HCT116 (cell line): ENCODE results near the gene C2orf92. TPM values are rescaled to one million over a fixed set of nuclear protein-coding genes. Genes with fewer than 3 reads are reported as not detected.

Experiments used
- ATAC-seq: fragments of 200-7000 bp; cut with Tn5 transposase; 2 replicates; pipeline ENCODE4 v1.9.1; 2020; ENCODE audit warnings: mild to moderate bottlenecking, moderate library complexity
- BruUV-seq: library from RNA; stranded (reverse); fragments of 400-500 nt; replicated peaks from 2 replicates; lab custom pipeline; 2021; lab: Mats Ljungman, UMichigan
- CTCF ChIA-PET: fragments of 300-600 bp; sonication (Branson Sonifier 250); formaldehyde crosslinking; loops from one replicate; lab custom pipeline; 2021; ENCODE audit warnings: antibody characterized with exemption; lab: Charles Lee
- POLR2A ChIA-PET: fragments of 300-600, 350-600 bp; sonication (Branson Sonifier 250); formaldehyde crosslinking; loops from one replicate; lab custom pipeline; 2021; ENCODE audit warnings: antibody characterized with exemption; lab: Charles Lee
- RAD21 ChIA-PET, 2 experiments: fragments of 300-600 bp; sonication (Branson Sonifier 250); formaldehyde crosslinking; loops; one replicate each; lab custom pipeline; 2023; ENCODE audit warnings: low total read pairs in 2 of 2; ENCODE audit not compliant: uncharacterized antibody in 2 of 2, unreplicated experiment in 2 of 2, low non-redundant PET in 1 of 2; lab: Charles Lee
- DNase-seq: peaks from one replicate; pipeline ENCODE4 v3.0.0-alpha.2; 2010; ENCODE audit warnings: low read depth, low spot score
- H2AFZ ChIP-seq: fragments of 200-600 bp; shearing (Covaris generic), sonication (generic); 2 replicates; pipeline ENCODE4 v1.6.1; 2017; ENCODE audit warnings: low read depth, mixed run types, mixed read lengths, antibody characterized with exemption, low read length; ENCODE audit not compliant: poor library complexity, severe bottlenecking
- H3K27ac ChIP-seq: 2 replicates; pipeline ENCODE4 v1.5.1; 2012; ENCODE audit warnings: low read depth, low read length
- H3K27me3 ChIP-seq: fragments of 200-600 bp; sonication (generic); 2 replicates; pipeline ENCODE4 v1.6.1; 2016; ENCODE audit warnings: mixed run types, low read length, mixed read lengths; ENCODE audit not compliant: insufficient read depth
- H3K36me3 ChIP-seq, 2 experiments: fragments of 200-500 bp in 1 of 2; fragments of 200-600 bp in 1 of 2; sonication (Bioruptor generic) in 1 of 2; sonication (generic) in 1 of 2; 2 replicates each; pipeline versions ENCODE4 v1.5.1 to v1.6.1; 2014 to 2016; ENCODE audit warnings: low read length in 2 of 2, inconsistent platforms in 1 of 2, mixed read lengths in 1 of 2, mixed run types in 1 of 2; ENCODE audit not compliant: insufficient read depth in 2 of 2, control insufficient read depth in 1 of 2
- H3K4me1 ChIP-seq, 2 experiments: fragments of 200-600 bp in 1 of 2; sonication (generic) in 1 of 2; 2 replicates each; pipeline versions ENCODE4 v1.5.1 to v1.6.1; 2012 to 2017; ENCODE audit warnings: low read length in 2 of 2, inconsistent platforms in 1 of 2, mild to moderate bottlenecking in 1 of 2, mixed read lengths in 1 of 2, mixed run types in 1 of 2, moderate library complexity in 1 of 2; ENCODE audit not compliant: insufficient read depth in 2 of 2, control insufficient read depth in 1 of 2
- H3K4me2 ChIP-seq: fragments of 200-600 bp; sonication (generic); 2 replicates; pipeline ENCODE4 v1.6.1; 2017; ENCODE audit warnings: mixed run types, low read length, mixed read lengths
- H3K4me3 ChIP-seq, 2 experiments: fragments of 200-600 bp in 1 of 2; sonication (generic) in 1 of 2; replicated peaks in 1 of 2; 2 replicates each; pipeline ENCODE4 v1.5.1; 2011 to 2016; ENCODE audit warnings: low read length in 2 of 2, control low read depth in 1 of 2, low read depth in 1 of 2, mild to moderate bottlenecking in 1 of 2, mixed read lengths in 1 of 2, mixed run types in 1 of 2
- H3K79me2 ChIP-seq: fragments of 200-600 bp; sonication (generic); 2 replicates; pipeline ENCODE4 v1.6.1; 2017; ENCODE audit warnings: mild to moderate bottlenecking, mixed run types, low read length, moderate library complexity, mixed read lengths; ENCODE audit not compliant: insufficient read depth
- H3K9ac ChIP-seq: fragments of 200-600 bp; sonication (generic); 2 replicates; pipeline ENCODE4 v1.6.1; 2016; ENCODE audit warnings: low read length, mixed read lengths
- H3K9me2 ChIP-seq: fragments of 200-600 bp; sonication (generic), shearing (Covaris generic); 2 replicates; pipeline ENCODE4 v1.6.1; 2017; ENCODE audit warnings: mixed run types, mild to moderate bottlenecking, moderate library complexity; ENCODE audit not compliant: insufficient read depth
- H3K9me3 ChIP-seq, 2 experiments: fragments of 200-500 bp in 1 of 2; fragments of 200-600 bp in 1 of 2; sonication (Bioruptor generic) in 1 of 2; sonication (generic) in 1 of 2; 2 replicates each; pipeline ENCODE4 v1.6.1; 2014 to 2017; ENCODE audit warnings: low read length in 2 of 2, mixed read lengths in 2 of 2, inconsistent platforms in 1 of 2, low read depth in 1 of 2, mild to moderate bottlenecking in 1 of 2, mixed run types in 1 of 2, moderate library complexity in 1 of 2; ENCODE audit not compliant: control insufficient read depth in 1 of 2, insufficient read depth in 1 of 2
- H4K20me1 ChIP-seq: fragments of 200-600 bp; sonication (generic), shearing (Covaris generic); 2 replicates; pipeline ENCODE4 v1.6.1; 2017; ENCODE audit warnings: mixed run types, mild to moderate bottlenecking, moderate library complexity; ENCODE audit not compliant: insufficient read depth
- CBX3 ChIP-seq: IDR thresholded peaks from 2 replicates; pipeline ENCODE4 v1.6.1; 2012; ENCODE audit warnings: low read depth
- CEBPB ChIP-seq: IDR thresholded peaks from 2 replicates; pipeline ENCODE4 v1.6.1; 2012; ENCODE audit warnings: low read depth
- EGR1 ChIP-seq: IDR thresholded peaks from 2 replicates; pipeline ENCODE4 v1.6.1; 2012; ENCODE audit warnings: low read depth
- ELF1 ChIP-seq: IDR thresholded peaks from 2 replicates; pipeline ENCODE4 v1.6.1; 2012; ENCODE audit warnings: low read depth, borderline replicate concordance
- EZH2phosphoT487 ChIP-seq: fragments of 200-600 bp; IDR thresholded peaks from 2 replicates; pipeline ENCODE4 v1.6.1; 2018; ENCODE audit warnings: antibody characterized with exemption, borderline replicate concordance
- FOSL1 ChIP-seq: IDR thresholded peaks from 2 replicates; pipeline ENCODE4 v1.6.1; 2012; ENCODE audit warnings: low read depth
- JUND ChIP-seq: IDR thresholded peaks from 2 replicates; pipeline ENCODE4 v1.6.1; 2012
- POLR2A ChIP-seq: IDR thresholded peaks from 2 replicates; pipeline ENCODE4 v1.7.0; 2011; ENCODE audit warnings: borderline replicate concordance; ENCODE audit not compliant: insufficient read depth, insufficient read length; ENCODE audit errors: extremely low read depth
- POLR2AphosphoS5 ChIP-seq: IDR thresholded peaks from 2 replicates; pipeline ENCODE4 v1.6.1; 2011; ENCODE audit warnings: mild to moderate bottlenecking, low read depth, low read length, moderate library complexity
- RAD21 ChIP-seq: IDR thresholded peaks from 2 replicates; pipeline ENCODE4 v1.6.1; 2012; ENCODE audit warnings: low read depth, mild to moderate bottlenecking
- SIN3A ChIP-seq: IDR thresholded peaks from 2 replicates; pipeline ENCODE4 v1.6.1; 2012; ENCODE audit warnings: low read depth
- TCF7L2 ChIP-seq: IDR thresholded peaks from 2 replicates; pipeline ENCODE4 v1.7.0; 2011; ENCODE audit warnings: borderline replicate concordance, inconsistent platforms; ENCODE audit not compliant: insufficient read depth, insufficient read length; ENCODE audit errors: extremely low read depth
- YY1 ChIP-seq: IDR thresholded peaks from 2 replicates; pipeline ENCODE4 v1.6.1; 2011; ENCODE audit warnings: low read length, low read depth, moderate library complexity, mild to moderate bottlenecking; ENCODE audit not compliant: insufficient replicate concordance; ENCODE audit errors: extremely low read depth
- ZFX ChIP-seq: fragments of 450-650 bp; IDR thresholded peaks from 2 replicates; pipeline ENCODE4 v1.6.1; 2017
- ZNF274 ChIP-seq: fragments of 200-500 bp; sonication (Bioruptor generic); IDR thresholded peaks from 2 replicates; pipeline ENCODE4 v1.6.1; 2014; ENCODE audit warnings: mild to moderate bottlenecking, low read depth, low read length, inconsistent platforms
- intact Hi-C: fragments of 100-400 bp; cut with micrococcal nuclease; formaldehyde crosslinking; loops from 2 replicates; pipeline ENCODE4 v1.10.0; 2022
- total RNA-seq: library from RNA; stranded (reverse); gene quantifications from one replicate; pipeline ENCODE4 v1.2.1, GENCODE V29; 2021; ENCODE audit not compliant: unreplicated experiment
- TF ChIP-seq, protein P1 (sequence below): IDR thresholded peaks from 2 replicates; pipeline ENCODE4 v1.6.1; 2012; ENCODE audit warnings: low read depth
- TF ChIP-seq, protein P2 (sequence below): IDR thresholded peaks from 2 replicates; pipeline ENCODE4 v1.6.1; 2012
- TF ChIP-seq, protein P3 (sequence below), 3 experiments: fragments of 200-600 bp in 1 of 3; sonication (generic) in 1 of 3; IDR thresholded peaks in 2 of 3; conservative IDR thresholded peaks in 1 of 3; 2 replicates each; pipeline ENCODE4 v1.5.1; 2012 to 2017; ENCODE audit warnings: low read depth in 2 of 3, low read length in 2 of 3, antibody characterized with exemption in 1 of 3, borderline replicate concordance in 1 of 3, control low read depth in 1 of 3, mild to moderate bottlenecking in 1 of 3, mixed read lengths in 1 of 3, mixed run types in 1 of 3, moderate library complexity in 1 of 3; ENCODE audit not compliant: insufficient read depth in 1 of 3
- TF ChIP-seq, protein P4 (sequence below): IDR thresholded peaks from 2 replicates; pipeline ENCODE4 v1.6.1; 2012

Gene C2orf92
- total RNA-seq, 1 experiment from 2014 or later: 3.0 TPM

DNA sequence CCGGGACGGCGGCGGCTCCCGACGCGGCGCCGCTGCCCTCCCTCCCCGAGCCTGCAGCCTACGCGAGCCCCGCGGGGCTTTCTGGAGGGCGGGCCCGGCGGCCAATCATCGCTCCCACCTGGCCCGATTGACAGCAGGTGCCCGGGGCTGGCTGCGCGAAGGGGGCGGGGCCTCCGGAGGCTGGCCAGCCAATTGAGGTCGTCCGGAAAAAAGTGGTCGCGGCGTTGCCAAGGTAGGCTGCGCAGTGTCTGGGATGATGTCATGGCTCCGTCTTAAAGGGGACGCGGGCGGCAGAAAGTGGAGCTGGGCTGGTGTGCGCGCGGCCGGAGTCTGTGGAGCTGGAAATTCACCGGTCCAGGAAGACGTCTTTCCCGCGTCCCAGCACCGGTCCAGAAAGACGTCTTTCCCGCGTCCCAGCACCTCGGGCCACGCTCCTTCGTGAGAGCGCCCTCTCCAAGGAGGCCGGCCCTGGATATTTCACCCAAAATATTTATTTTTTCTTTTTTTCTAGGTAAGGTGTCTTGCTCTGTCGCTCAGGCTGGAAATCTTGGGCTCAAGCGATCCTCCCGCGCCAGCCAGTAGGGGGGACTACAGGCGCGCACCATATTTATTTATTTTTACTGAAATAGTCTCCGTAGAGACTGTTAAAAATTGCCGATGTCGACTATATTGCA, 5.4 kb upstream of the C2orf92 start, which contains the start of gene ACTR1B:
TSS of gene ACTR1B (minus strand) at position 83 of the 674 bp plus-strand sequence. CDS start 154 bp downstream, outside the sequence.
- ChIA-PET RAD21 (interaction anchor here (0.8 to 0.9 kb wide), 2 partner anchors 18 to 34 kb away, joined by 3 read pairs; partner anchors contain the start of gene COX5B (in 1 of the 2)), POLR2A (interaction anchor here (0.6 to 1.5 kb wide), 9 partner anchors 9 to 93 kb away, joined by 3 to 22 read pairs (median 4); partner anchors contain the start of gene COX5B), CTCF (interaction anchor here (0.7 to 1.7 kb wide), 9 partner anchors 9 to 77 kb away, joined by 3 to 12 read pairs (median 7); partner anchors contain the start of gene COX5B)
- H4K20me1 ChIP-seq: no peaks in the 10 kb centered on the region
- H3K9me3 ChIP-seq: no peaks in the 10 kb centered on the region
- peak within 1 kb of the TSS; percentile 83 to 88 for H3K4me3 ChIP-seq
- intact Hi-C loops: loop anchor here (1.0 kb wide), 1 partner anchor 33 kb away; no protein-coding TSS in a partner anchor
- peak within 1 kb of the TSS; percentile 92 for H3K27ac ChIP-seq
- H3K9ac ChIP-seq: peak within 1 kb of the TSS; percentile 83
- H3K79me2 ChIP-seq: peaks cover 30% of the 10 kb centered on the region
- no TSS peak for BruUV-seq
- H3K4me1 ChIP-seq: peaks cover 6 to 20% of the 10 kb centered on the region in 2 experiments; a peak in 3 of 4 replicates
- no peaks in the 10 kb centered on the region for H3K27me3 ChIP-seq
- peak; percentile 86 for ATAC-seq
- H3K36me3 ChIP-seq: no peaks in the 10 kb centered on the region; a peak in 1 of 4 replicates
- peak within 1 kb of the TSS; percentile 81 for H2AFZ ChIP-seq
- DNase-seq: peak; percentile 96
- H3K9me2 ChIP-seq: no peaks in the 10 kb centered on the region
- H3K4me2 ChIP-seq: peak within 1 kb of the TSS; percentile 97
- TF ChIP-seq, protein P1, sequence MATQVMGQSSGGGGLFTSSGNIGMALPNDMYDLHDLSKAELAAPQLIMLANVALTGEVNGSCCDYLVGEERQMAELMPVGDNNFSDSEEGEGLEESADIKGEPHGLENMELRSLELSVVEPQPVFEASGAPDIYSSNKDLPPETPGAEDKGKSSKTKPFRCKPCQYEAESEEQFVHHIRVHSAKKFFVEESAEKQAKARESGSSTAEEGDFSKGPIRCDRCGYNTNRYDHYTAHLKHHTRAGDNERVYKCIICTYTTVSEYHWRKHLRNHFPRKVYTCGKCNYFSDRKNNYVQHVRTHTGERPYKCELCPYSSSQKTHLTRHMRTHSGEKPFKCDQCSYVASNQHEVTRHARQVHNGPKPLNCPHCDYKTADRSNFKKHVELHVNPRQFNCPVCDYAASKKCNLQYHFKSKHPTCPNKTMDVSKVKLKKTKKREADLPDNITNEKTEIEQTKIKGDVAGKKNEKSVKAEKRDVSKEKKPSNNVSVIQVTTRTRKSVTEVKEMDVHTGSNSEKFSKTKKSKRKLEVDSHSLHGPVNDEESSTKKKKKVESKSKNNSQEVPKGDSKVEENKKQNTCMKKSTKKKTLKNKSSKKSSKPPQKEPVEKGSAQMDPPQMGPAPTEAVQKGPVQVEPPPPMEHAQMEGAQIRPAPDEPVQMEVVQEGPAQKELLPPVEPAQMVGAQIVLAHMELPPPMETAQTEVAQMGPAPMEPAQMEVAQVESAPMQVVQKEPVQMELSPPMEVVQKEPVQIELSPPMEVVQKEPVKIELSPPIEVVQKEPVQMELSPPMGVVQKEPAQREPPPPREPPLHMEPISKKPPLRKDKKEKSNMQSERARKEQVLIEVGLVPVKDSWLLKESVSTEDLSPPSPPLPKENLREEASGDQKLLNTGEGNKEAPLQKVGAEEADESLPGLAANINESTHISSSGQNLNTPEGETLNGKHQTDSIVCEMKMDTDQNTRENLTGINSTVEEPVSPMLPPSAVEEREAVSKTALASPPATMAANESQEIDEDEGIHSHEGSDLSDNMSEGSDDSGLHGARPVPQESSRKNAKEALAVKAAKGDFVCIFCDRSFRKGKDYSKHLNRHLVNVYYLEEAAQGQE: no peak
- TF ChIP-seq, protein P2, sequence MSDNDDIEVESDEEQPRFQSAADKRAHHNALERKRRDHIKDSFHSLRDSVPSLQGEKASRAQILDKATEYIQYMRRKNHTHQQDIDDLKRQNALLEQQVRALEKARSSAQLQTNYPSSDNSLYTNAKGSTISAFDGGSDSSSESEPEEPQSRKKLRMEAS: peak; percentile 90
- TF ChIP-seq EZH2phosphoT487: no peak
- no peak for TF ChIP-seq ZNF274
- no peak; the same call in 1 of the 2 replicates for TF ChIP-seq CBX3
- TF ChIP-seq POLR2A: peak; percentile 5
- no peak for TF ChIP-seq RAD21
- peak; percentile 46 for TF ChIP-seq EGR1
- TF ChIP-seq CEBPB: no peak
- no peak for TF ChIP-seq ZFX
- TF ChIP-seq, protein P3, sequence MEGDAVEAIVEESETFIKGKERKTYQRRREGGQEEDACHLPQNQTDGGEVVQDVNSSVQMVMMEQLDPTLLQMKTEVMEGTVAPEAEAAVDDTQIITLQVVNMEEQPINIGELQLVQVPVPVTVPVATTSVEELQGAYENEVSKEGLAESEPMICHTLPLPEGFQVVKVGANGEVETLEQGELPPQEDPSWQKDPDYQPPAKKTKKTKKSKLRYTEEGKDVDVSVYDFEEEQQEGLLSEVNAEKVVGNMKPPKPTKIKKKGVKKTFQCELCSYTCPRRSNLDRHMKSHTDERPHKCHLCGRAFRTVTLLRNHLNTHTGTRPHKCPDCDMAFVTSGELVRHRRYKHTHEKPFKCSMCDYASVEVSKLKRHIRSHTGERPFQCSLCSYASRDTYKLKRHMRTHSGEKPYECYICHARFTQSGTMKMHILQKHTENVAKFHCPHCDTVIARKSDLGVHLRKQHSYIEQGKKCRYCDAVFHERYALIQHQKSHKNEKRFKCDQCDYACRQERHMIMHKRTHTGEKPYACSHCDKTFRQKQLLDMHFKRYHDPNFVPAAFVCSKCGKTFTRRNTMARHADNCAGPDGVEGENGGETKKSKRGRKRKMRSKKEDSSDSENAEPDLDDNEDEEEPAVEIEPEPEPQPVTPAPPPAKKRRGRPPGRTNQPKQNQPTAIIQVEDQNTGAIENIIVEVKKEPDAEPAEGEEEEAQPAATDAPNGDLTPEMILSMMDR (IDR thresholded peaks at IDR 0.05 in 2 of 3, conservative IDR thresholded peaks at IDR 0.05 in 1 of 3; ENCODE audit: borderline replicate concordance in 1 of 3, insufficient read depth in 1 of 3, low read depth in 2 of 3, low read length in 2 of 3): peak; percentile 59 to 75 (median 59); a peak in 5 of 6 replicates
- peak; percentile 68; the same call in 1 of the 2 replicates for TF ChIP-seq SIN3A
- no peak for TF ChIP-seq ELF1
- TF ChIP-seq, protein P4, sequence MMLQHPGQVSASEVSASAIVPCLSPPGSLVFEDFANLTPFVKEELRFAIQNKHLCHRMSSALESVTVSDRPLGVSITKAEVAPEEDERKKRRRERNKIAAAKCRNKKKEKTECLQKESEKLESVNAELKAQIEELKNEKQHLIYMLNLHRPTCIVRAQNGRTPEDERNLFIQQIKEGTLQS: no peak; the same call in 1 of the 2 replicates
- no peak for TF ChIP-seq TCF7L2
- peak; percentile 54 for TF ChIP-seq POLR2AphosphoS5
- no peak for TF ChIP-seq FOSL1
- 0 out of 2 replicates have a peak, but pooled peaks have one; percentile 16 for TF ChIP-seq JUND
- no peak for TF ChIP-seq YY1
